Measurements from ENCODE around the gene DECR2. TPM values are rescaled to one million over a fixed set of nuclear protein-coding genes. Genes with fewer than 3 reads are reported as not detected.

DECR2 gene
- total RNA-seq, 2 donors from 2014 or later, result 38.9 to 41.2 TPM

GRCh38 chr16:379961-380761 is 21.5 kb upstream of the DECR2 start:
- TF ChIP-seq, protein P1, sequence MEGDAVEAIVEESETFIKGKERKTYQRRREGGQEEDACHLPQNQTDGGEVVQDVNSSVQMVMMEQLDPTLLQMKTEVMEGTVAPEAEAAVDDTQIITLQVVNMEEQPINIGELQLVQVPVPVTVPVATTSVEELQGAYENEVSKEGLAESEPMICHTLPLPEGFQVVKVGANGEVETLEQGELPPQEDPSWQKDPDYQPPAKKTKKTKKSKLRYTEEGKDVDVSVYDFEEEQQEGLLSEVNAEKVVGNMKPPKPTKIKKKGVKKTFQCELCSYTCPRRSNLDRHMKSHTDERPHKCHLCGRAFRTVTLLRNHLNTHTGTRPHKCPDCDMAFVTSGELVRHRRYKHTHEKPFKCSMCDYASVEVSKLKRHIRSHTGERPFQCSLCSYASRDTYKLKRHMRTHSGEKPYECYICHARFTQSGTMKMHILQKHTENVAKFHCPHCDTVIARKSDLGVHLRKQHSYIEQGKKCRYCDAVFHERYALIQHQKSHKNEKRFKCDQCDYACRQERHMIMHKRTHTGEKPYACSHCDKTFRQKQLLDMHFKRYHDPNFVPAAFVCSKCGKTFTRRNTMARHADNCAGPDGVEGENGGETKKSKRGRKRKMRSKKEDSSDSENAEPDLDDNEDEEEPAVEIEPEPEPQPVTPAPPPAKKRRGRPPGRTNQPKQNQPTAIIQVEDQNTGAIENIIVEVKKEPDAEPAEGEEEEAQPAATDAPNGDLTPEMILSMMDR (IDR thresholded peaks at IDR 0.05), result no peak
- TF ChIP-seq POLR2A (IDR thresholded peaks at IDR 0.05), result no peak
- intact Hi-C loops (cut with DNase I), result no loop called here
- 29 to 45% methylated on average over 21 to 27 of the region's 27 CpGs for WGBS, 2 donors
- H3K9me3 ChIP-seq, result no peaks in the 10 kb centered on the region
- peaks cover 37% of the 10 kb centered on the region for H3K4me1 ChIP-seq
- no peaks in the 10 kb centered on the region for H3K27me3 ChIP-seq
- H3K36me3 ChIP-seq (replicated peaks in 1 of 2; ENCODE audit: insufficient read depth in 1 of 2, low read depth in 2 of 2), result peaks cover 14% of the 10 kb centered on the region in 2 donors
- no peak for ATAC-seq
- H3K4me3 ChIP-seq, result peak overlapping the region; percentile 91 to 92
- H3K27ac ChIP-seq, result peak overlapping the region; percentile 89 to 97 (median 92)
- DNase-seq, result peak in 1 of 4 donors; percentile 26

DNA sequence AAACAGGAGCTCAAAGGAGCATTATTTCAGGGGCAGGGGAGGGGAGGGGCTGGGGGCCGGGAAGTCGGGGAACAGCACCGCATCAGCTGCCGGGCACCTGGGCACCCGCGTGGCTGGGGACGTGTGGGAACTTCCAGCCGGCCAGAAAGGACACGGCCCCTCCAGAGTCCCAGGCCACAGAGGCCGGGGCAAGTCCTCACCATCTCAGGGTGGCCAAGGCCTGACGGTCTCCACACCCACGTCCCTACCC is 21.0 kb upstream of the DECR2 start:
- ATAC-seq (no peak), DNase-seq (peak in 2 of 4 donors; percentile 35 to 42)
- TF ChIP-seq, protein P1 (IDR thresholded peaks at IDR 0.05), result no peak
- peak in 1 of 3 donors; percentile 14 for TF ChIP-seq POLR2A (IDR thresholded peaks at IDR 0.05)
- no peaks in the 10 kb centered on the region for H3K27me3 ChIP-seq
- H3K9me3 ChIP-seq, result no peaks in the 10 kb centered on the region
- intact Hi-C loops (cut with DNase I), result no loop called here
- peaks cover 13 to 14% of the 10 kb centered on the region in 2 donors for H3K36me3 ChIP-seq (replicated peaks in 1 of 2; ENCODE audit: insufficient read depth in 1 of 2, low read depth in 2 of 2)
- WGBS, 2 donors, result 0 to 1% methylated on average over 5 to 12 of the region's 12 CpGs
- peak overlapping the region; percentile 91 to 92 for H3K4me3 ChIP-seq
- peaks cover 37% of the 10 kb centered on the region for H3K4me1 ChIP-seq
- H3K27ac ChIP-seq, result peak overlapping the region; percentile 89 to 97 (median 92)

DNA sequence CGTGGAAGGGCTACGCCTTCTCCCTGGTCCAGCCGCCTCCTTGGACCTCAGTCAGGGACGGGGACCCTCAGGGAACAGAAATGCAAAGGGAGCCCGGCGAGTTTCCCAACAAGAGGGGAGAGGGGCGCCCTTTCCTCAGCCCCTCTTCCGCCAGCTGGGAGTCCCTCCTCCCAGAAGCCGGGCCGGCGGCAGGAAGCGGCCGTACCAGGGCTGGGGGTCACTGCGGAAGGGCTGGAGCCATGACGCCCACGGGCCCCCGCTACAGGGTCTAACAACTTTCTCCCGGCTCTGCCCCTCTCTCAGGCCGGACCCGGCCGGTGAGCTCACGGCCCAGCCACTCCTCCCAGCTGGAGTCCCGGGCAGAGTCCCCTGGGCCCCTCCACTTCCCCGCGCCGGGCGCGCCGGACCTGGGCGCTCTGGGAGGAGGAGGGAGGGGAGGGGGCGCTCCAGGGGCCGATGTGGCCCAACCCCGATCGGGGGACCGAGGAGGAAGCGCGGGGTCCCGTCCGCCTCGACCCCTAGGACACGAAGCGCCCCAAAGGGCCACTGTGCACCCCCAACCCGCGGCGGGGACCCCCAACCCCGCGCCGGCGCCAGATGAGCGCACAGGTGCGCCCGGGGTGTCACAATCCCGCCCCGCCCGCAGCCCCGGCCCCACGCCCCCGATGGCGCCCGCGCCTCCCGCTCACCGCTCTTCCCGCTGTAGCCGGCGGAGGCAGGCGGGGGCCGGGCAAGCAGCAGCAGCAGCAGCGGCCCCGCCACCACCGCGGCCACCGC is 20.5 kb upstream of the DECR2 start:
- peak overlapping the region; percentile 91 to 92 for H3K4me3 ChIP-seq
- ATAC-seq (peak; percentile 15), DNase-seq (peak; percentile 43 to 51 (median 45))
- WGBS, 2 donors, result 1% methylated on average over 42 of the region's 73 CpGs; no CpG with 5 or more reads in 1 of the 2 donors
- H3K36me3 ChIP-seq (replicated peaks in 1 of 2; ENCODE audit: insufficient read depth in 1 of 2, low read depth in 2 of 2), result peaks cover 10% of the 10 kb centered on the region in 2 donors
- intact Hi-C loops (cut with DNase I), result no loop called here
- no peaks in the 10 kb centered on the region for H3K27me3 ChIP-seq
- H3K9me3 ChIP-seq, result no peaks in the 10 kb centered on the region
- TF ChIP-seq, protein P1 (IDR thresholded peaks at IDR 0.05), result no peak
- peak in 2 of 3 donors; percentile 32 to 33 for TF ChIP-seq POLR2A (IDR thresholded peaks at IDR 0.05)
- peak overlapping the region; percentile 89 to 97 (median 92) for H3K27ac ChIP-seq
- peaks cover 37% of the 10 kb centered on the region for H3K4me1 ChIP-seq

DNA sequence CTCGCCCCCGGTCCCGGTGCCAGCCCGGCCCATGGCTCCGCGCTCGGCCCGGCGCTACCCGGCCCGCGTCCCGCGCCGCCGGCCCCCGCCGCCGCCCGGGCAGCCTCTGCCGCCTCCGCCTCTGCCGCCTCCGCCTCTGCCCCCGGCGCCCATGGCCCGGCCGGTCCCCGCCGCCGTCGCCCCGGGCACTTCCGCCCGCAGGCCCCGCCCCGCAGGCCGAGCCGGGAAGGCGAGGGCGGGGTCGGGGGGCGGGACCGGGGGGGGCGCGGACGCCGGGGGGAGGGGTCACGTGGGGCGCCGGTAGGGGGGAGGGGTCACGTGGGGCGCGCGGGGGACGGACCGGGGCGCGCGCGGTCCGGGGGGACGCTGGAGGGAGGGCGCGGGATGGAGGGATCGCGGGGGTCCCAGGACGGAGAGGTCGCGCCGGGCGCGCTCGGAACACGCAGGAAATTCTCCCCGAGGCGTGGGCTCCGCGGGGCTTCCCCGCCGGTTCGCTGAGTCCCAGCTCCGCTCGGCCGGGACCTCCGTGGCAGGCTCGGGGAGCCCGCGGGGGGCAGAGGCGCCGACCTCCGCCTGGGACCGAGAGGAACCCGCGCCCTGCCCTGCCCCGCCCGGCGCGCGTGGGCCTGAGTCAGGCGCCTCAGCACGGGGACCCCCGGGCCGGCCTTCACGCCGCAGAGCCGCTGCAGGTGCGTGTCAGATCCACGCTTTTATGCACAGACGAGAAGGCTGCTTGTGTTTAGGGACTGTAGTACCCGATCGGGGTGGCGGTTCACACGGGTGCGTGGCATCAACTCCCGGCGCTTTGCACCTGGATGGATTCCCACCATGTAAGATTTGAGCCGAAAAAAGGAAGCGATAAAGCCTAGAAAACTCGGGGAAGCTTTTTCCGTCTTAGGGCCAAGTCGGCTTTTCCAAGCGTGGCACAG is 19.6 kb upstream of the DECR2 start, which contains the start of gene PGAP6:
Gene PGAP6, minus strand, starts transcription at position 190 of the 929 bp plus-strand sequence. Its CDS starts 157 bp downstream, at position 33.
- no peaks in the 10 kb centered on the region for H3K9me3 ChIP-seq
- H3K4me1 ChIP-seq, result peaks cover 37% of the 10 kb centered on the region
- intact Hi-C loops (cut with DNase I), result no loop called here
- ATAC-seq, result peak; percentile 65
- WGBS, 2 donors, result 1% methylated on average over 15 to 101 of the region's 123 CpGs
- peak within 1 kb of the TSS; percentile 90 to 97 (median 93) for H3K27ac ChIP-seq
- peaks cover 1 to 3% of the 10 kb centered on the region in 2 donors for H3K36me3 ChIP-seq (replicated peaks in 1 of 2; ENCODE audit: insufficient read depth in 1 of 2, low read depth in 2 of 2)
- DNase-seq, result peak; percentile 68 to 81 (median 76)
- H3K4me3 ChIP-seq, result peak within 1 kb of the TSS; percentile 91 to 92
- TF ChIP-seq, protein P1 (IDR thresholded peaks at IDR 0.05), result no peak
- peak; percentile 12 to 65 (median 48) for TF ChIP-seq POLR2A (IDR thresholded peaks at IDR 0.05)
- no peaks in the 10 kb centered on the region for H3K27me3 ChIP-seq
